NCI-H446 (cell line): Measurements from ENCODE around the gene FBRS.
"Not testable (repeated sequence)": the region's sequence is repeated elsewhere in the genome, so short reads cannot be mapped to it uniquely, and the experiment has no call there.

Experiments
- DNase-seq, 2 experiments: peaks; one replicate each; lab custom pipeline; 2025; lab: John Stamatoyannopoulos, UW

Gene FBRS

GRCh38 chr16:30698816-30699614, 40.8 kb downstream of the FBRS start, which contains the start of gene SRCAP:
Gene SRCAP (plus strand): TSS chr16:30699171. CDS start chr16:30700825, 1,654 bp downstream.
- DNase-seq = peak; percentile 62 to 84

GRCh38 chr16:30699615-30700099, 41.4 kb downstream of the FBRS start:
- no peak for DNase-seq

GRCh38 chr16:30700491-30700890, 42.3 kb downstream of the FBRS start:
- DNase-seq = no peak

GRCh38 chr16:30700971-30701370, 42.7 kb downstream of the FBRS start:
- DNase-seq = no peak

- DNase-seq = not testable (repeated sequence)
These were observed 44.8 kb downstream of the FBRS start for GRCh38 chr16:30703071-30703470.

- no peak for DNase-seq
These were observed 45.7 kb downstream of the FBRS start for GRCh38 chr16:30703971-30704370.

- DNase-seq = no peak
These were observed 47.8 kb downstream of the FBRS start for GRCh38 chr16:30706046-30706445.

- no peak for DNase-seq
These were observed 52.7 kb downstream of the FBRS start for GRCh38 chr16:30710971-30711370.

- DNase-seq = no peak
These were observed 53.5 kb downstream of the FBRS start for GRCh38 chr16:30711712-30712111.

GRCh38 chr16:30715750-30716445, 57.7 kb downstream of the FBRS start:
- DNase-seq = no peak

GRCh38 chr16:30720086-30720485, 61.9 kb downstream of the FBRS start:
- no peak for DNase-seq
